Neural cell (in vitro differentiated cells): ENCODE data around the gene BLVRB. TPM values are rescaled to one million over a fixed set of nuclear protein-coding genes. Genes with fewer than 3 reads are reported as not detected.

Experiments used
- H2AFZ ChIP-seq: fragments of 200-600, 300-800 bp; sonication (generic), shearing (Covaris generic); 2 replicates; pipeline ENCODE4 v1.6.0; 2014; ENCODE audit warnings: low read depth, mild to moderate bottlenecking, antibody characterized with exemption, low read length, moderate library complexity
- H3F3A ChIP-seq: fragments of 200-600 bp; shearing (Covaris generic); 2 replicates; pipeline ENCODE4 v1.6.1; 2016; ENCODE audit warnings: mild to moderate bottlenecking, moderate library complexity, mixed read lengths, antibody characterized with exemption, low read length; ENCODE audit not compliant: insufficient read depth, poor library complexity, severe bottlenecking
- H3K27ac ChIP-seq: fragments of 200-600, 300-800 bp; sonication (generic), shearing (Covaris generic); 2 replicates; pipeline ENCODE4 v1.5.1; 2014; ENCODE audit warnings: mild to moderate bottlenecking, low read length, moderate library complexity
- H3K27me3 ChIP-seq: fragments of 300-800, 200-600 bp; sonication (generic), shearing (Covaris generic); 2 replicates; pipeline ENCODE4 v1.6.0; 2014; ENCODE audit warnings: mild to moderate bottlenecking, low read depth, low read length, moderate library complexity; ENCODE audit not compliant: insufficient read depth
- H3K36me3 ChIP-seq: fragments of 300-800, 200-600 bp; sonication (generic), shearing (Covaris generic); 2 replicates; pipeline ENCODE4 v1.5.1; 2014; ENCODE audit warnings: mild to moderate bottlenecking, antibody characterized with exemption, low read length, moderate library complexity; ENCODE audit not compliant: insufficient read depth
- H3K4me2 ChIP-seq: fragments of 300-800, 200-600 bp; sonication (generic), shearing (Covaris generic); 2 replicates; pipeline ENCODE4 v1.6.0; 2014; ENCODE audit warnings: mild to moderate bottlenecking, low read length
- H3K4me3 ChIP-seq: fragments of 300-800, 200-600 bp; sonication (generic), shearing (Covaris generic); 2 replicates; pipeline ENCODE4 v1.5.1; 2014; ENCODE audit warnings: mild to moderate bottlenecking, low read length, moderate library complexity
- H3K79me2 ChIP-seq: fragments of 200-600 bp; shearing (Covaris generic); replicated peaks from 2 replicates; pipeline ENCODE4 v1.6.0; 2014; ENCODE audit warnings: mild to moderate bottlenecking, low read length, moderate library complexity; ENCODE audit not compliant: insufficient read depth
- H3K9ac ChIP-seq: fragments of 300-800, 200-600 bp; sonication (generic), shearing (Covaris generic); 2 replicates; pipeline ENCODE4 v1.6.1; 2016; ENCODE audit warnings: mild to moderate bottlenecking, low read length, mixed read lengths
- H3K9me2 ChIP-seq: fragments of 200-600 bp; shearing (Covaris generic); 2 replicates; pipeline ENCODE4 v1.6.1; 2016; ENCODE audit warnings: mild to moderate bottlenecking, low read length, mixed read lengths; ENCODE audit not compliant: insufficient read depth
- H3K9me3 ChIP-seq: fragments of 200-600, 300-800 bp; sonication (generic), shearing (Covaris generic); 2 replicates; pipeline ENCODE4 v1.6.1; 2016; ENCODE audit warnings: mild to moderate bottlenecking, mixed run types, low read length, moderate library complexity, mixed read lengths
- H4K20me1 ChIP-seq: fragments of 200-600 bp; shearing (Covaris generic); 2 replicates; pipeline ENCODE4 v1.6.1; 2016; ENCODE audit warnings: mild to moderate bottlenecking, mixed run types; ENCODE audit not compliant: insufficient read depth
- EP300 ChIP-seq: fragments of 450-650 bp; conservative IDR thresholded peaks from 2 replicates; pipeline ENCODE4 v1.6.1; 2014; ENCODE audit warnings: antibody characterized with exemption, mild to moderate bottlenecking, moderate library complexity; ENCODE audit not compliant: poor library complexity, severe bottlenecking
- EZH2 ChIP-seq: fragments of 200-600, 300-800 bp; shearing (Covaris generic), sonication (generic); IDR thresholded peaks from 2 replicates; pipeline ENCODE4 v1.6.1; 2014; ENCODE audit warnings: antibody characterized with exemption, low read length, borderline replicate concordance, mild to moderate bottlenecking; ENCODE audit not compliant: insufficient read depth, poor library complexity, severe bottlenecking
- MXI1 ChIP-seq: fragments of 450-650 bp; conservative IDR thresholded peaks from 2 replicates; pipeline ENCODE4 v1.6.1; 2014; ENCODE audit warnings: antibody characterized with exemption, mild to moderate bottlenecking; ENCODE audit not compliant: poor library complexity, severe bottlenecking
- POLR2AphosphoS5 ChIP-seq: IDR thresholded peaks from 2 replicates; pipeline ENCODE4 v1.6.1; 2012
- RAD21 ChIP-seq: fragments of 450-650 bp; conservative IDR thresholded peaks from 2 replicates; pipeline ENCODE4 v1.6.1; 2014; ENCODE audit warnings: antibody characterized with exemption, mild to moderate bottlenecking, moderate library complexity
- REST ChIP-seq: IDR thresholded peaks from 2 replicates; pipeline ENCODE4 v1.6.1; 2012; ENCODE audit warnings: borderline replicate concordance
- SMC3 ChIP-seq: fragments of 450-650 bp; conservative IDR thresholded peaks from 2 replicates; pipeline ENCODE4 v1.6.1; 2014; ENCODE audit warnings: antibody characterized with exemption, mild to moderate bottlenecking, moderate library complexity; ENCODE audit not compliant: poor library complexity
- TAF1 ChIP-seq: IDR thresholded peaks from 2 replicates; pipeline ENCODE4 v1.6.1; 2012; ENCODE audit warnings: low read depth
- polyA plus RNA-seq: library from polyadenylated mRNA; depleted of rRNA; stranded (reverse); fragments of >200 nt; gene quantifications from 2 replicates; pipeline ENCODE4 v1.2.3, GENCODE V29; 2014
- TF ChIP-seq, protein P1 (sequence below): fragments of 450-650 bp; IDR thresholded peaks from 2 replicates; pipeline ENCODE4 v1.5.1; 2014; ENCODE audit warnings: antibody characterized with exemption, mild to moderate bottlenecking, moderate library complexity; ENCODE audit not compliant: poor library complexity, severe bottlenecking

The BLVRB gene
- polyA plus RNA-seq, 1 donor from 2014 or later: 9.9 TPM

GRCh38 chr19:40442328-40443130 lies 23.0 kb downstream of the BLVRB start:
- H3K4me3 ChIP-seq: peak overlapping the region; percentile 78
- no peak for TF ChIP-seq POLR2AphosphoS5
- no peak for TF ChIP-seq MXI1
- no peak for TF ChIP-seq REST
- TF ChIP-seq TAF1: no peak
- TF ChIP-seq, protein P1, sequence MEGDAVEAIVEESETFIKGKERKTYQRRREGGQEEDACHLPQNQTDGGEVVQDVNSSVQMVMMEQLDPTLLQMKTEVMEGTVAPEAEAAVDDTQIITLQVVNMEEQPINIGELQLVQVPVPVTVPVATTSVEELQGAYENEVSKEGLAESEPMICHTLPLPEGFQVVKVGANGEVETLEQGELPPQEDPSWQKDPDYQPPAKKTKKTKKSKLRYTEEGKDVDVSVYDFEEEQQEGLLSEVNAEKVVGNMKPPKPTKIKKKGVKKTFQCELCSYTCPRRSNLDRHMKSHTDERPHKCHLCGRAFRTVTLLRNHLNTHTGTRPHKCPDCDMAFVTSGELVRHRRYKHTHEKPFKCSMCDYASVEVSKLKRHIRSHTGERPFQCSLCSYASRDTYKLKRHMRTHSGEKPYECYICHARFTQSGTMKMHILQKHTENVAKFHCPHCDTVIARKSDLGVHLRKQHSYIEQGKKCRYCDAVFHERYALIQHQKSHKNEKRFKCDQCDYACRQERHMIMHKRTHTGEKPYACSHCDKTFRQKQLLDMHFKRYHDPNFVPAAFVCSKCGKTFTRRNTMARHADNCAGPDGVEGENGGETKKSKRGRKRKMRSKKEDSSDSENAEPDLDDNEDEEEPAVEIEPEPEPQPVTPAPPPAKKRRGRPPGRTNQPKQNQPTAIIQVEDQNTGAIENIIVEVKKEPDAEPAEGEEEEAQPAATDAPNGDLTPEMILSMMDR: no peak
- TF ChIP-seq EP300: no peak
- no peak for TF ChIP-seq EZH2
- TF ChIP-seq SMC3: no peak
- TF ChIP-seq RAD21: no peak
- peaks cover 19% of the 10 kb centered on the region for H3K79me2 ChIP-seq
- H3K27ac ChIP-seq: peak overlapping the region; percentile 94
- no peak overlapping the region for H2AFZ ChIP-seq
- peak overlapping the region; percentile 87 for H3K9ac ChIP-seq
- peaks cover 4% of the 10 kb centered on the region for H3F3A ChIP-seq
- no peaks in the 10 kb centered on the region for H3K27me3 ChIP-seq
- H3K9me2 ChIP-seq: no peaks in the 10 kb centered on the region
- H3K9me3 ChIP-seq: no peaks in the 10 kb centered on the region
- no peaks in the 10 kb centered on the region for H4K20me1 ChIP-seq
- H3K36me3 ChIP-seq: no peaks in the 10 kb centered on the region
- H3K4me2 ChIP-seq: peak overlapping the region; percentile 4

DNA sequence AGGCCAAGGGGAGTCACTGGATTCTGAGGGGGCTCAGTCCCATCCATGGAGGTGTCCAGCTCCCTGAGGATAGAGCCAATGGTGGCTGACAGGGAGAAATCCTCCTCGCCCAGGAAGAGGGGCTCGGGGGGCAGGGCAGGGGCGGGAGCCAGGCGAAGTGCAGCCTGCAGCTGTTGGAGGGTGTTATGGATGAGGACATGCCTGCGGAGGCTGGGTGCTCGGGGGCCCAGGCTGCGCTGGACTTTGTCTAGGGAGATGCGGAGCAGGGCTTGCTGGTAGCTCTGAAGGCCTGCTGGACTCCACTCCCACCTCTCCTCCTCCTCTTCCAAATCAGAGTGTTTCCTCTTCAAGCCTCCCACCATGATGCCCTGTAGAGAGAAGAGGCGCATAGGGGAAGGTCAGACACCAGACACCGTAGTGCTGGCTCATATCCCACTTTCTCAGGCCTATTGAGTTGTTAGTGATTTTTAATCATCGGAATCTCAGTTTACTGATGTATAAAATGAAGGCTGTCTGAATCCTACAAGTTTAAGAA lies 23.8 kb downstream of the BLVRB start:
- no peak overlapping the region for H3K9ac ChIP-seq
- H3K79me2 ChIP-seq: peaks cover 19% of the 10 kb centered on the region
- no peaks in the 10 kb centered on the region for H3K27me3 ChIP-seq
- H2AFZ ChIP-seq: no peak overlapping the region
- no peak overlapping the region for H3K4me2 ChIP-seq
- no peaks in the 10 kb centered on the region for H3K36me3 ChIP-seq
- peak overlapping the region; percentile 39 for H3K27ac ChIP-seq
- H3K9me2 ChIP-seq: no peaks in the 10 kb centered on the region
- TF ChIP-seq RAD21: no peak
- TF ChIP-seq EP300: no peak
- H3F3A ChIP-seq: peaks cover 4% of the 10 kb centered on the region
- H3K4me3 ChIP-seq: no peak overlapping the region
- no peaks in the 10 kb centered on the region for H4K20me1 ChIP-seq
- H3K9me3 ChIP-seq: no peaks in the 10 kb centered on the region
